Neuron (in vitro differentiated cells): ENCODE results near the gene CDH8.

ENCODE experiments used
- H2AFZ ChIP-seq: one replicate; pipeline ENCODE4 v1.6.1; 2013; ENCODE audit warnings: low read depth, mild to moderate bottlenecking, inconsistent platforms, low read length, moderate library complexity
- H3K27me3 ChIP-seq: one replicate; pipeline ENCODE4 v1.6.1; 2013; ENCODE audit warnings: low read length; ENCODE audit not compliant: insufficient read depth
- H3K36me3 ChIP-seq: one replicate; pipeline ENCODE4 v1.6.1; 2013; ENCODE audit warnings: low read length; ENCODE audit not compliant: insufficient read depth
- H3K4me1 ChIP-seq: one replicate; pipeline ENCODE4 v1.6.1; 2013; ENCODE audit warnings: low read length; ENCODE audit not compliant: insufficient read depth
- H3K4me3 ChIP-seq: 2 replicates; pipeline ENCODE4 v1.5.1; 2013; ENCODE audit warnings: mild to moderate bottlenecking, low read length, moderate library complexity
- H3K9me3 ChIP-seq: one replicate; pipeline ENCODE4 v1.6.1; 2013; ENCODE audit warnings: low read length

The CDH8 gene, protein sequence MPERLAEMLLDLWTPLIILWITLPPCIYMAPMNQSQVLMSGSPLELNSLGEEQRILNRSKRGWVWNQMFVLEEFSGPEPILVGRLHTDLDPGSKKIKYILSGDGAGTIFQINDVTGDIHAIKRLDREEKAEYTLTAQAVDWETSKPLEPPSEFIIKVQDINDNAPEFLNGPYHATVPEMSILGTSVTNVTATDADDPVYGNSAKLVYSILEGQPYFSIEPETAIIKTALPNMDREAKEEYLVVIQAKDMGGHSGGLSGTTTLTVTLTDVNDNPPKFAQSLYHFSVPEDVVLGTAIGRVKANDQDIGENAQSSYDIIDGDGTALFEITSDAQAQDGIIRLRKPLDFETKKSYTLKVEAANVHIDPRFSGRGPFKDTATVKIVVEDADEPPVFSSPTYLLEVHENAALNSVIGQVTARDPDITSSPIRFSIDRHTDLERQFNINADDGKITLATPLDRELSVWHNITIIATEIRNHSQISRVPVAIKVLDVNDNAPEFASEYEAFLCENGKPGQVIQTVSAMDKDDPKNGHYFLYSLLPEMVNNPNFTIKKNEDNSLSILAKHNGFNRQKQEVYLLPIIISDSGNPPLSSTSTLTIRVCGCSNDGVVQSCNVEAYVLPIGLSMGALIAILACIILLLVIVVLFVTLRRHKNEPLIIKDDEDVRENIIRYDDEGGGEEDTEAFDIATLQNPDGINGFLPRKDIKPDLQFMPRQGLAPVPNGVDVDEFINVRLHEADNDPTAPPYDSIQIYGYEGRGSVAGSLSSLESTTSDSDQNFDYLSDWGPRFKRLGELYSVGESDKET

DNA sequence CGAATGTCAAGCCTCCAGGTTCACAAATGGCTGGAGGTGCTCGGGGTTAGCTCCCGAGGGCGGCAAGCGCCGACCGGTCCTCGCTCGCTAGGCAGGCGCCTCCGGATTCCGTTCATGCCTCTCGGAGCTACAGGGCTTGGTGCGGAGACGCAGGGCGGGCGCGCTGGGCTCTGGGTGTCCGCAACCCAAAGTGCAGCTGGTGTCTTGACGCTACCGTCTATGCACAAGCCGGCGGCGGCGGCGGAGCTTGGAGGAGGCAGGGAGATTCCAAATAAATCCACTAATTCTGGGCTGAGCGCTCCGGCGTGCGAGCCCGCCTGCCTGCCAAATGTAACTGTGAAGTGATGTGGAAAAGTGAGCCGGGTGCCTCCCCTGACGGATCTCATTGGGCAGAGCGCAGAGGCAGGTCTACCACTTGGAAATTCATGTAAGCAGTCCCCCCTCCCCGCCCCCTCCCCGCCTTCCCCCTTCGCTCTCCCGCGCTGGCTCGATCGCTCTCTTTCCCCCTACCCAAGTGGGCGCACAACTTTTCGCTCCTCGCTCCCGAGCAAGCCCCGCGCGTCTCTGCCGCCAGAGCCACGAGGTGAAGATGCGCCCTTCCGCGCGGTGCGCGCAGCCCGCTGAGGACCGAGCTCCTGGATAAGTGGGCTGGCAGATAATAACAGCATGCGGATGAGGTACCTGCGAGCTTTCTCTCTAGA is at the start of gene CDH8:
TSS of gene CDH8 (minus strand) at position 338 of the 701 bp plus-strand sequence. CDS start 15,035 bp downstream, outside the sequence.
- no peaks in the 10 kb centered on the region for H3K36me3 ChIP-seq
- H3K9me3 ChIP-seq: no peaks in the 10 kb centered on the region
- H2AFZ ChIP-seq: peak within 1 kb of the TSS; percentile 60
- H3K4me3 ChIP-seq: peak within 1 kb of the TSS; percentile 78
- H3K27me3 ChIP-seq: no peaks in the 10 kb centered on the region
- peaks cover 48% of the 10 kb centered on the region for H3K4me1 ChIP-seq

DNA sequence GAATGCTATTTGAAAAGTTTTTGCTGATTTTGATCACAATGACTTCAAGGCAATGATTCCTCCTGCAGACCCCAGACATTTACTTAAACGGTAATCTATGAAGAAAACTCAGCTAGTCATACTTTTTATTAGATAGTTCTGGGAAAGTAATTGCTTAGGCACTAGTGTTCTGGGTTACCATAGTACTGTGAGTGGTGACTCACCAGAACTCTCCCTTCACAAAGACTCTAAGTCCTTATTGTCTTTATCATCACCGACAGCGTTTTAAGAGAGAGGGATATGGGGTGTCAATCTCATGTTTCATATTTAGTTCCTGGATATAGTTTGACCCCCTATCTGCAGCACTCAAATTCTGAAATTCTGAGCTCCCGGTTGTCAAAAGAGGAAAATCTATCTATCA is 43.0 kb upstream of the CDH8 start:
- Histone ChIP-seq H3K36me3 (no peaks in the 10 kb centered on the region), H2AFZ (no peak overlapping the region), H3K4me1 (no peaks in the 10 kb centered on the region), H3K9me3 (no peaks in the 10 kb centered on the region), H3K27me3 (no peaks in the 10 kb centered on the region), H3K4me3 (no peak overlapping the region)

DNA sequence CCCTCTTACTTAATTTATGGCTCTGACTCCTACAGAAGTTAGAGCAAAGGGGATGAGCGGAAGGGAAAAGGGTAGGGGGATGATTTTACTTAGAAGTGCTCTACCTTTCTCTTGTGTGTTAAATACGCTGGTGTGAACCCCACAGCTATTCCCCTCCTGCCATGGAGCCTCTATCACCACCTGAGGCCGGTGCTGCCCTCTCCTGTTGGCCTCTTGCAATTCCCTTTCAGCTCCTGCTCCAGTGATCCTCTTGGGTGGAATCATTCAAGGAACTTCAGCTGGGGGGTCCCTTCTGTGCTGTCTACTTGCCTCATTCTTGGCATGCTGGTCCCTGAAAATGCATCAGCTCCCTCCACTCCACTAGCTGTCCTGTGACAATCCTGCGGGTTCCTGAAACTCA is 41.8 kb upstream of the CDH8 start:
- Histone ChIP-seq H3K4me3 (no peak overlapping the region), H3K4me1 (no peaks in the 10 kb centered on the region), H3K9me3 (no peaks in the 10 kb centered on the region), H2AFZ (no peak overlapping the region), H3K36me3 (no peaks in the 10 kb centered on the region), H3K27me3 (no peaks in the 10 kb centered on the region)

DNA sequence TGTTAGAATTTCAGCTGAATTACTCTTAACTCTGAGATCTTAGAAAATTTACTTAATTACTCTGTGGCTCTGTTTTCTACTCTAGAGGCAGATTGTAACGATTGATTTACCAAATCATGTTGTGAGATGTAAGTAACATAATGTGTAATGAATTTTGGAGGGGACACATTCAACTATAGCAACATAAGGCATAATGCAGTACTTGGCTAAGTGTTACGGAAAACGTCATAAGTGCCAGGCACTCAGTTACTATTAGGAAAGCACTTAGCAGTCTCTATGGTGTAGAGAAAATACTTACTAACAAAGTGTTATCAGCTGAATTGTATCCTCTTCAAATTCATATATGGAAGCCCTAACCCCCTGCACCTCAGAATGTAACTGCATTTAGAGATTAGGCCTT is 40.6 kb upstream of the CDH8 start:
- Histone ChIP-seq H3K9me3 (no peaks in the 10 kb centered on the region), H3K36me3 (no peaks in the 10 kb centered on the region), H3K27me3 (no peaks in the 10 kb centered on the region), H3K4me3 (no peak overlapping the region), H2AFZ (no peak overlapping the region), H3K4me1 (no peaks in the 10 kb centered on the region)

DNA sequence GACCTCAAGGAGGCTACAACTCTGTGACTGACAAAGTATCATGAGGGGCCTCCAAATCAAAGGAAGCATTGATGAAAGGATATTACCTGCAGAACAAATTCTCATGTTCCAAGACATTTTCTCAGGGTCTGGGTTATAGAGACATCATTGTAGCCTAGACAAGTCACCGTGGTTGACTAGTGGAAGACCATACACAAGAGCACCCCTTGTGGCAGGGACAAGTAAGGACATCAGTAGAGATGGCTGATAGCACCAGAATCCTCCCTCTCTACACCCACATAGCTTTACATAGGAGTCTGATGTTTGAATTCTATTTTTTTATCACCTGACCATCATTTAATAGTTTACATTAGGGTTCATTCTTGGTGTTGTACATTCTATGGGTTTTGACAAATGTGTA is 32.5 kb upstream of the CDH8 start:
- H3K9me3 ChIP-seq: no peaks in the 10 kb centered on the region
- H3K4me3 ChIP-seq: no peak overlapping the region
- no peaks in the 10 kb centered on the region for H3K4me1 ChIP-seq
- no peak overlapping the region for H2AFZ ChIP-seq
- H3K36me3 ChIP-seq: no peaks in the 10 kb centered on the region
- H3K27me3 ChIP-seq: no peaks in the 10 kb centered on the region

DNA sequence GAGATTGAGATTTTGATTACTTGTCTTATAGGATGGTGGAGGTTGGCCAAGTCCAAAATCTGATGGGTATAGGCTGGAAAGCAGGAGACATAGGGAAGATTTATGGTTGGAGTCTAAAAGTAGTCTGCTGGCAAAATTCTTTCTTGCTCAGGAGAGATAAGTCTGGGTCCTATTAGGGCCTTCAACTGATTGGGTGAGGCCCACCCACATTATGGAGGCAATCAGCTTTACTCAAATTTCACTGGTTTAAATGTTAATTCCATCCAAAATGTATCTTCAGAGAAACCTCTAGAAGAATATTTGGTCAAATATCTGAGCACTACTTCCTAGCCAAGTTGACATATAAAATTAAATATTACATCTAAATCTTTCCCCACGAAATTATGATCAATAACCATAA is 31.7 kb upstream of the CDH8 start:
- Histone ChIP-seq H3K4me3 (no peak overlapping the region), H3K27me3 (no peaks in the 10 kb centered on the region), H2AFZ (no peak overlapping the region), H3K9me3 (no peaks in the 10 kb centered on the region), H3K4me1 (no peaks in the 10 kb centered on the region), H3K36me3 (no peaks in the 10 kb centered on the region)

DNA sequence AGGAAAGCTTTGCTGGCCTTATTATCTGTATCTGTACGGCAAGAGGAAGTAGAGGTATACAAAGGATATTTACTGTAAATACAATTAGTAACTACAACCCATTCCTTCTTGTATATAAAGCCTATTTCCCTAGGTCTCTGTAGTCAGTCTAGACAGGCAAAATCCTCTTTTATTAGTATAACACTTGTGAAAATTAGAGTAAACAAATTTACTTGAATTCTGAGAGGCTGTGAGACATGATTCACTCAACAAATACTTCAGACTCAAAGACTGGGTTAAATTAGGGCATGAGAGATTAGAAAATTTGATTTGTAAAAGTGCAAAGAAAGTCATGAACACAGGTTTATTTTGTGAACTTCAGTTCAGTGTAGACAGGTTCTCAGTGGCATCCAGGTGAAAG is 30.9 kb upstream of the CDH8 start:
- Histone ChIP-seq H3K4me3 (no peak overlapping the region), H3K27me3 (no peaks in the 10 kb centered on the region), H3K9me3 (no peaks in the 10 kb centered on the region), H3K36me3 (no peaks in the 10 kb centered on the region), H2AFZ (no peak overlapping the region), H3K4me1 (no peaks in the 10 kb centered on the region)

DNA sequence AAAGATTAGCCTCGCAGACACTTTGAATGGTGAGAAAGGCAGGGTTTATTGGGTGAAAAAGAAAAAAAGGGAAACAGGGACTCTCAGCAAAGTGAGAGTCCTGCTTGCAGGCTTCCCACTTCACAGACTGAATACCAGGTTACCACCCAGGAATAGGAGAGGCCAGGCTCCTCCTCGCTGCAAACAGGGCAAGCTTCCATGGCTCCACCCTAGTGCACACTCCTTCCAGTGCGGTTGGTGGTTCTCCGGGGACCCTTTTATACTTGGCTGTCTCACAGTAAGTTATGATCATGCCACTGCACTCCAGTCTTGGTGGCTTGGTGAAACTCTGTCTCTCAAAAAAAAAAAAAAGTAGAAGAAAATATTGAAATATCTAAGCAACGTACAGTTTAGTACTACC is 30.5 kb upstream of the CDH8 start:
- Histone ChIP-seq H3K9me3 (no peaks in the 10 kb centered on the region), H3K4me1 (no peaks in the 10 kb centered on the region), H3K36me3 (no peaks in the 10 kb centered on the region), H3K27me3 (no peaks in the 10 kb centered on the region), H3K4me3 (no peak overlapping the region), H2AFZ (no peak overlapping the region)

DNA sequence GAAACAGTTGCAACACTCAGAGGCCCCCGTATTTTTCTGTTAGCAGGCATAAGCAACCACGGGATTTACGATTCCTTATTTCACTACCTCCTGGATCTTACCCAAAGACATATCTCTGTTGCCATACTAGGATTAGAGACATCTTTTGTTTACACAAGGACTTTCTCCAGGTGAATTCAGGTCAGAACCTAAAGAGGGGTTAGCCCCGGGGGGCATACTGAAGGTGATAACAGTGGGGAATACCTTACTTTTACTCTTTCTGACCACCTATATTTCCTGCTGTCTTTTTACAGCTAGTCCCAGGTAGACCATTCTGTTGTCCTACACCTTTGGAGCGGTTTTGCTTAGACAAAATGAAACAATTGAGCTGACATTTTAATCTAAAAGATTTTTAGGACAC is 27.9 kb upstream of the CDH8 start:
- Histone ChIP-seq H3K4me1 (no peaks in the 10 kb centered on the region), H2AFZ (no peak overlapping the region), H3K9me3 (no peaks in the 10 kb centered on the region), H3K36me3 (no peaks in the 10 kb centered on the region), H3K4me3 (no peak overlapping the region), H3K27me3 (no peaks in the 10 kb centered on the region)

DNA sequence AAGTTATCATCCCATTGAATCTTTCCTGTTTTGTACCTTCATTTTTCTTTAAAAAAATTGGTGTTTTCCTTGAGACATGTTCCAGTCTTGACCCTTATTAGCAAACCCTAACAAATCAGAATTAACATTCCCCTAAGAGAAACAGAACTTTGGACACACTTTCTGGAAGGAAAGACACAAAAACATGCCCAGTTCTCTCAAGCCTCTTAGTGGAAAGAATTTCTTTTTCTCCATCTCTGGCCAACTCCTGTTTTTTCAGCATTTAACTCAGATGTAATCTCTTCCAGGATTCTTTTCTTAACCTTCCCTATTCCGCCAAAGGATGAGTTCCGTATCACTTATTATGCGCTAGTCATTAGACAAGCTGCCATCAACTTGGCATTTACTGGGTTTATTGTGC is 23.9 kb upstream of the CDH8 start:
- no peak overlapping the region for H2AFZ ChIP-seq
- H3K36me3 ChIP-seq: no peaks in the 10 kb centered on the region
- H3K4me3 ChIP-seq: no peak overlapping the region
- no peaks in the 10 kb centered on the region for H3K9me3 ChIP-seq
- H3K4me1 ChIP-seq: peaks cover 6% of the 10 kb centered on the region
- H3K27me3 ChIP-seq: no peaks in the 10 kb centered on the region

DNA sequence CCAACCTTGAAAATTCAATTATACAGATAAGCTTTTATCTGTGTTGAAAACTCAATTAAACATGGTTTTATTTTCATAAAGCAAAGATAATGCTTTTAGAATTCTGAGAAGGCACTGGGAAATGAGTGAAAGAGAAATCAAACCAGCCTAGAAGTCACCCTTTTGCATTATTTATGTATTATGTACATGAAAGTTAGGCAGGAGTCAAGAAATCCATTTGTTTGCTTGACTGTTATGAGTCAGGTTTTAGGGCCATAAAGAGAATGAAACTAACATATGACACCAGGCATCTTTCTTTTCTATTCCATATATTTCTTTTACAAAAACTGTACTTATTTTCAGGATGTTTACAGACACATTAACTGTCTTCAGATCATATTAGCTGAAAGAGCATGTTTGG is 23.3 kb upstream of the CDH8 start:
- Histone ChIP-seq H2AFZ (no peak overlapping the region), H3K9me3 (no peaks in the 10 kb centered on the region), H3K27me3 (no peaks in the 10 kb centered on the region), H3K36me3 (no peaks in the 10 kb centered on the region), H3K4me3 (no peak overlapping the region), H3K4me1 (peaks cover 8% of the 10 kb centered on the region)

DNA sequence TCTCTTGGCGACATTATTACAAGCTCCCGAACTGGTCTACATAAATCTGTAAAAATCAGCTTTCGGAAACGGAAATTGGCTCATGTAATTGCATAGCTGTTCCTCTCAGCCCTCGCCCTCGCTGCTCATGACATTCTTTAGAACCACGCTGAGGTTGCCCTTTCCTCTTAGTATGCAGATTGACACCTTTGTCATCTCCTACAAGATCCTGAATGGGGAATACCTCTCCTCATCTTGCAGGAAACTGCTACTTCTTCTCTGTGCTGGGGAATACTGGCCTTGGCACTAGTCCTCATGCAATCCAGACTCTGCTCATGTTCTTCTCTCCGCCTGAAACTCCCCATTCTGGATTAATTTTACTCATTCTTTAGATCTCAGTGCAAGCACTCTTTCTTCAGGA is 22.2 kb upstream of the CDH8 start:
- Histone ChIP-seq H3K4me3 (no peak overlapping the region), H3K36me3 (no peaks in the 10 kb centered on the region), H2AFZ (no peak overlapping the region), H3K27me3 (no peaks in the 10 kb centered on the region), H3K4me1 (peaks cover 8% of the 10 kb centered on the region), H3K9me3 (no peaks in the 10 kb centered on the region)

DNA sequence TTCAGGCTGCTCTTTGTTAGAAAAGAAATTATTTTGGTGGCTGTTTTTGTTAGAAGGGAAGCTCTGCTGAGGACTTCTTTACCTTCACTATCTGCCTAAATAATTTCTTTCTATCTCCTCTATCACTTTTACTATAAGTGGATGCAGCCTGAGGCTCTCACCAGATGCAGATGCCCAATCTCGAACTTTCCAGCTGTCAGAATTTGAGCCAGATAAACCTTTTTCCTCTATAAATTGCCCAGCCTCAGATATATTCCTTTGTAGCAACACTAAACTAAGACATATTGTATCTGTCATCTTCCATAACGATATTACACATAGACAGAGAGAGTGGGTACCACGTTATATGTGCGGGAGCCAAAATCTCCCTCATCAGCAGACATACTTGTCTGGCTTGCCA is 15.7 kb upstream of the CDH8 start:
- H3K36me3 ChIP-seq: no peaks in the 10 kb centered on the region
- peaks cover 8% of the 10 kb centered on the region for H3K4me1 ChIP-seq
- H3K4me3 ChIP-seq: no peak overlapping the region
- H3K27me3 ChIP-seq: no peaks in the 10 kb centered on the region
- H2AFZ ChIP-seq: no peak overlapping the region
- no peaks in the 10 kb centered on the region for H3K9me3 ChIP-seq
